ENCODE measurements around the gene CDH22. TPM values are rescaled to one million over a fixed set of nuclear protein-coding genes. Genes with fewer than 3 reads are reported as not detected.

The CDH22 gene
- total and polyA plus RNA-seq, 2 donors (not counting 1 experiment from before 2014, with no cell fraction given): not detected

DNA sequence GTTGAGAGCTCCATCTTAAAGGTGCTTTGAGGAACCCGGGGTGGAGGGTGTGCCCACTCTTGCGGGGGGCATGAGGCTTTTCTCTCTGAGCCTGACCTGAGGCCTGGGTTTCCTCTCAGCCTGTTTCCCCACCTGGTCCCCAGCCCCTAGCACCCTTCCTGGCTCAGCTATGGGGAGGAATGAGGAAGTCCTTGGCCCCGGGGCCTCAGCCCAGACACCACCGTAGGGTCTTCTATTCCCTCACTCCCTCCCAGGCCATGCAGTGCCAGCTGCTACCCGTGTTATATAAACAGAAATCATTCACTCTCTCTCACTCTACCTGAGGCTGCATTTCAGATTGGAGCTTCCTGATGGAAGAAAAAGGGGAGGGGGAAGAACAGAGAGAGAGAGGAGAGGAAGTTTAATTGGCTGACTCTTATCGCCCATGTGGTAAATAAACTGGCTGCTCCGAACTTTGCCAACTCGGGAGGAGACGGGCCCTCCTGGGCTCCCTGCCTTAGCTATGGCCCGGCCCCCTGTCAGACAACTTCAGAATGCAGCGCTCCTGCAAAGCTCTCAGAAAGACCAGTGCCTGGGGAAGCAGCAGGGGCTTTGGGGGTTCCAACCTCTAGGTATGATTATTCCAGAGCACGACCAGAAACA lies 2.8 kb downstream of the CDH22 start:
- no peak overlapping the region for H3K27ac Mint-ChIP-seq
- no peak for ATAC-seq (ENCODE audit: low read depth)

GRCh38 chr20:46304852-46305251 lies 3.4 kb downstream of the CDH22 start:
- CTCF ChIA-PET: interaction anchor here (1.3 to 3.1 kb wide), 5 partner anchors 10 to 133 kb away, joined by 4 to 19 read pairs (median 9); no protein-coding TSS in a partner anchor
- peaks cover 60% of the 10 kb centered on the region for H3K27me3 Mint-ChIP-seq
- H4K20me1 ChIP-seq (ENCODE audit: control insufficient read depth, insufficient read depth, low read length, poor library complexity, severe bottlenecking): no peaks in the 10 kb centered on the region
- H3K27me3 ChIP-seq (replicated peaks in 1 of 4; ENCODE audit: control extremely low read depth in 1 of 4, control insufficient read depth in 3 of 4, insufficient read depth in 4 of 4, low read length in 3 of 4): peaks cover 0 to 52% (median 21%) of the 10 kb centered on the region in 4 experiments
- H3K4me2 ChIP-seq (replicated peaks; ENCODE audit: low read depth, low read length, poor library complexity, severe bottlenecking): no peak overlapping the region
- no peaks in the 10 kb centered on the region for H3K9me3 ChIP-seq (ENCODE audit: control extremely low read depth in 1 of 3, control insufficient read depth in 2 of 3, insufficient read depth in 1 of 3, low read length in 2 of 3)
- H3K4me3 ChIP-seq (ENCODE audit: control extremely low read depth in 1 of 5, extremely low read depth in 1 of 5, insufficient read depth in 1 of 5, low read depth in 2 of 5, low read length in 4 of 5): no peak overlapping the region
- peaks cover 10% of the 10 kb centered on the region for H3K4me1 Mint-ChIP-seq
- no peaks in the 10 kb centered on the region for H3K36me3 ChIP-seq (replicated peaks in 1 of 2; ENCODE audit: control extremely low read depth in 1 of 2, control insufficient read depth in 1 of 2, extremely low read depth in 1 of 2, insufficient read depth in 2 of 2, low read length in 1 of 2)
- POLR2A ChIA-PET: no interaction called here
- no peak overlapping the region for H3K27ac Mint-ChIP-seq
- DNase-seq (no peak), ATAC-seq (ENCODE audit: low read depth) (no peak)
- H3K9me3 Mint-ChIP-seq (ENCODE audit: insufficient read depth): no peaks in the 10 kb centered on the region
- H2AFZ ChIP-seq (ENCODE audit: insufficient read depth, low read depth, low read length, poor library complexity, severe bottlenecking): no peak overlapping the region
- no peak overlapping the region for H3K27ac ChIP-seq (ENCODE audit: low read length in 2 of 2)
- no peak overlapping the region for H3K4me3 Mint-ChIP-seq
- 76% methylated on average over 2 of the region's 3 CpGs for WGBS (ENCODE audit: insufficient coverage)
- no peaks in the 10 kb centered on the region for H3K79me2 ChIP-seq (ENCODE audit: control insufficient read depth, insufficient read depth, low read length)
- intact Hi-C loops (cut with micrococcal nuclease): no loop called here
- TF ChIP-seq, protein P1, sequence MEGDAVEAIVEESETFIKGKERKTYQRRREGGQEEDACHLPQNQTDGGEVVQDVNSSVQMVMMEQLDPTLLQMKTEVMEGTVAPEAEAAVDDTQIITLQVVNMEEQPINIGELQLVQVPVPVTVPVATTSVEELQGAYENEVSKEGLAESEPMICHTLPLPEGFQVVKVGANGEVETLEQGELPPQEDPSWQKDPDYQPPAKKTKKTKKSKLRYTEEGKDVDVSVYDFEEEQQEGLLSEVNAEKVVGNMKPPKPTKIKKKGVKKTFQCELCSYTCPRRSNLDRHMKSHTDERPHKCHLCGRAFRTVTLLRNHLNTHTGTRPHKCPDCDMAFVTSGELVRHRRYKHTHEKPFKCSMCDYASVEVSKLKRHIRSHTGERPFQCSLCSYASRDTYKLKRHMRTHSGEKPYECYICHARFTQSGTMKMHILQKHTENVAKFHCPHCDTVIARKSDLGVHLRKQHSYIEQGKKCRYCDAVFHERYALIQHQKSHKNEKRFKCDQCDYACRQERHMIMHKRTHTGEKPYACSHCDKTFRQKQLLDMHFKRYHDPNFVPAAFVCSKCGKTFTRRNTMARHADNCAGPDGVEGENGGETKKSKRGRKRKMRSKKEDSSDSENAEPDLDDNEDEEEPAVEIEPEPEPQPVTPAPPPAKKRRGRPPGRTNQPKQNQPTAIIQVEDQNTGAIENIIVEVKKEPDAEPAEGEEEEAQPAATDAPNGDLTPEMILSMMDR (IDR thresholded peaks at IDR 0.05): no peak
- no peak for TF ChIP-seq EZH2 (IDR thresholded peaks at IDR 0.05; ENCODE audit: borderline replicate concordance, insufficient read depth, low read depth, low read length, poor library complexity, severe bottlenecking)
- H3K4me1 ChIP-seq (ENCODE audit: control insufficient read depth in 2 of 2, insufficient read depth in 2 of 2, low read length in 2 of 2): peaks cover 14% of the 10 kb centered on the region in 2 donors
- H3K9ac ChIP-seq (ENCODE audit: low read length): no peak overlapping the region

More for the DNA sequence above, 2.8 kb downstream of the CDH22 start:
- Mint-ChIP-seq H3K4me3 (no peak overlapping the region), H3K9me3 (ENCODE audit: insufficient read depth) (no peaks in the 10 kb centered on the region), H3K27me3 (peaks cover 62% of the 10 kb centered on the region), H3K4me1 (peaks cover 10% of the 10 kb centered on the region)
- H3K9ac ChIP-seq (ENCODE audit: low read length): no peak overlapping the region
- H2AFZ ChIP-seq (ENCODE audit: insufficient read depth, low read depth, low read length, poor library complexity, severe bottlenecking): no peak overlapping the region
- peaks cover 14% of the 10 kb centered on the region in 2 donors for H3K4me1 ChIP-seq (ENCODE audit: control insufficient read depth in 2 of 2, insufficient read depth in 2 of 2, low read length in 2 of 2)
- ChIA-PET POLR2A (no interaction called here), CTCF (interaction anchor here (0.5 to 3.1 kb wide), 8 partner anchors 9 to 382 kb away, joined by 3 to 19 read pairs (median 4); no protein-coding TSS in a partner anchor)
- H3K9me3 ChIP-seq (ENCODE audit: control extremely low read depth in 1 of 3, control insufficient read depth in 2 of 3, insufficient read depth in 1 of 3, low read length in 2 of 3): no peaks in the 10 kb centered on the region
- no peak overlapping the region for H3K4me2 ChIP-seq (replicated peaks; ENCODE audit: low read depth, low read length, poor library complexity, severe bottlenecking)
- H3K79me2 ChIP-seq (ENCODE audit: control insufficient read depth, insufficient read depth, low read length): no peaks in the 10 kb centered on the region
- no peak for DNase-seq
- no peak overlapping the region for H3K27ac ChIP-seq (ENCODE audit: low read length in 2 of 2)
- WGBS (ENCODE audit: insufficient coverage): 37% methylated on average over 8 of the region's 12 CpGs
- intact Hi-C loops (cut with micrococcal nuclease): no loop called here
- TF ChIP-seq, protein P1 (IDR thresholded peaks at IDR 0.05): no peak
- TF ChIP-seq EZH2 (IDR thresholded peaks at IDR 0.05; ENCODE audit: borderline replicate concordance, insufficient read depth, low read depth, low read length, poor library complexity, severe bottlenecking): no peak
- H3K4me3 ChIP-seq (ENCODE audit: control extremely low read depth in 1 of 5, extremely low read depth in 1 of 5, insufficient read depth in 1 of 5, low read depth in 2 of 5, low read length in 4 of 5): no peak overlapping the region
- H3K36me3 ChIP-seq (replicated peaks in 1 of 2; ENCODE audit: control extremely low read depth in 1 of 2, control insufficient read depth in 1 of 2, extremely low read depth in 1 of 2, insufficient read depth in 2 of 2, low read length in 1 of 2): no peaks in the 10 kb centered on the region
- no peaks in the 10 kb centered on the region for H4K20me1 ChIP-seq (ENCODE audit: control insufficient read depth, insufficient read depth, low read length, poor library complexity, severe bottlenecking)
- peaks cover 0 to 57% (median 26%) of the 10 kb centered on the region in 4 experiments for H3K27me3 ChIP-seq (replicated peaks in 1 of 4; ENCODE audit: control extremely low read depth in 1 of 4, control insufficient read depth in 3 of 4, insufficient read depth in 4 of 4, low read length in 3 of 4)
